SK-N-MC (cell line): ENCODE data around the gene ITSN2.

ENCODE experiments used
- DNase-seq: peaks from one replicate; pipeline ENCODE4 v3.0.0-alpha.2; 2011; ENCODE audit warnings: low read depth, low spot score
- H3K27ac ChIP-seq: fragments of 200-600 bp; sonication (generic); 2 replicates; pipeline ENCODE4 v1.5.1; 2016; ENCODE audit warnings: mixed run types
- H3K36me3 ChIP-seq: fragments of 200-600 bp; sonication (generic); 2 replicates; pipeline ENCODE4 v1.6.1; 2017; ENCODE audit warnings: antibody characterized with exemption, low read length, mixed read lengths; ENCODE audit not compliant: insufficient read depth
- H3K4me3 ChIP-seq: fragments of 200-600 bp; sonication (generic); 2 replicates; pipeline ENCODE4 v1.5.1; 2016
- H3K9ac ChIP-seq: fragments of 200-600 bp; sonication (generic); 2 replicates; pipeline ENCODE4 v1.8.0; 2017; ENCODE audit warnings: mixed run types, mixed read lengths; ENCODE audit not compliant: insufficient read length
- H3K9me3 ChIP-seq: fragments of 200-600 bp; sonication (generic); 2 replicates; pipeline ENCODE4 v1.6.1; 2017; ENCODE audit warnings: low read depth, mild to moderate bottlenecking, antibody characterized with exemption, low read length, moderate library complexity, mixed read lengths
- EZH2 ChIP-seq: fragments of 200-600 bp; sonication (generic); IDR thresholded peaks from one replicate; pipeline ENCODE4 v1.6.1; 2017; ENCODE audit warnings: antibody characterized with exemption
- FOXP2 ChIP-seq: optimal IDR thresholded peaks from 2 replicates; pipeline ENCODE3; 2011; ENCODE audit warnings: mild to moderate bottlenecking, moderate library complexity; ENCODE audit not compliant: insufficient read depth; ENCODE audit errors: extremely low read length, control extremely low read depth
- POLR2AphosphoS5 ChIP-seq: IDR thresholded peaks from 2 replicates; pipeline ENCODE4 v1.6.1; 2012; ENCODE audit warnings: mild to moderate bottlenecking, low read depth, low read length, borderline replicate concordance

ITSN2 gene

DNA sequence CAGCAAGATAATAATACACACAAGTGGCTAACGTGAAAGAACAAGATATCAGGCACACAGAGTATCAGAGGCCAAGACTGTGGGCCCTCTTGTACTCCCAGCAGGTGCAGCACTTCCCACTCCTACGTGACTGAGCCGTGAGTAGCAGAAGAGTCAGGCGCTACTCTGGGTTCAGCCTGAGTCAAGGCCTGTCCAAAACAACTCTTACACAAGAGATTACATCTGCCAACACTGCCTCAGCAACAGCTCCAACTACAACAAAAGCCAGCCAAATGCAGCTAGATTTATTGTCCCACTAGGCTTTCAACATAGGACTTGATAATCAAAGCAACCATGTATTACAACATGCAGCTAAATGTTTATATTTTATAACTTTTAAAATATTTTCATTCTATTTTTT lies 56.2 kb downstream of the ITSN2 start:
- TF ChIP-seq FOXP2: no peak
- TF ChIP-seq EZH2: no peak
- TF ChIP-seq POLR2AphosphoS5: no peak
- no peak for DNase-seq
- Histone ChIP-seq H3K9ac (no peak overlapping the region), H3K9me3 (no peaks in the 10 kb centered on the region), H3K36me3 (peaks cover 18% of the 10 kb centered on the region), H3K27ac (no peak overlapping the region), H3K4me3 (no peak overlapping the region)

DNA sequence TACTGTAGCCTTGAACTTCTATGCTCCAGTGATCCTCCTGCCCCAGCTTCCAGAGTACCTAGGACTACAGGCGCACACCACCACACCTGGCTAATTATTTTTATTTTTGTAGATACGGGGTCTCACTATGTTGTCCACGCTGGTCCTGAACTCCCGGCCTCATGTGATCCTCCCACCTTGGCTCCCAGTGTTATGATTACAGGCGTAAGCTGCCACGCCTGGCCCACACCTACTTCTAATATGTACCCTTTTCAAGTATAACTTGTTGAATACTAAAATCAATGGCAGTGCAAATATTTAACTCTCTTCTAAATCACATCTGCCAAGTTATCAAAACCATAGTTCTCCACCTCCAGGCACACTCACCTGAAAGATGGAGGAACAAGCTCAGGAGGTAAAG lies 58.7 kb downstream of the ITSN2 start:
- H3K36me3 ChIP-seq: peaks cover 17% of the 10 kb centered on the region
- TF ChIP-seq FOXP2: no peak
- TF ChIP-seq POLR2AphosphoS5: no peak
- TF ChIP-seq EZH2: no peak
- H3K27ac ChIP-seq: no peak overlapping the region
- H3K4me3 ChIP-seq: no peak overlapping the region
- no peak for DNase-seq
- H3K9ac ChIP-seq: no peak overlapping the region
- no peaks in the 10 kb centered on the region for H3K9me3 ChIP-seq

DNA sequence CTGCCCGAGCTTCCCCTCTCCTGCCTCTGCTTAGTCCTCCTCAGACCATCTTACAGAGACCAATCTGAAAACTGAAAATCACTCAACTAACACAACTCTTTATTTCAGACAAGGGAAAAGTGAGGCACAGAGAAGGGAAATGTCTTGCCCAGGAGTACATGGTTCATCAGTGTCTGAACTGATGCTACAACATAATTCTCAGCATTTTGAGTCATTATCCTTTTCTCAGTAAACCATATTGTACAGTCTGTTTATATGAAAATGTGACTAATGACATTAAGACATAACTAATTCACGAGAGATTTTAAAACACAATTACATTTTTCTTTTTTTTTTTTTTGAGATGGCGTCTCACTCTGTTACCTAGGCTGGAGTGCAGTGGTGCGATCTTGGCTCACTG lies 62.7 kb downstream of the ITSN2 start:
- Histone ChIP-seq H3K36me3 (peaks cover 22% of the 10 kb centered on the region), H3K4me3 (no peak overlapping the region), H3K27ac (no peak overlapping the region), H3K9me3 (no peaks in the 10 kb centered on the region), H3K9ac (no peak overlapping the region)
- no peak for TF ChIP-seq EZH2
- TF ChIP-seq POLR2AphosphoS5: no peak
- TF ChIP-seq FOXP2: no peak
- DNase-seq: no peak

DNA sequence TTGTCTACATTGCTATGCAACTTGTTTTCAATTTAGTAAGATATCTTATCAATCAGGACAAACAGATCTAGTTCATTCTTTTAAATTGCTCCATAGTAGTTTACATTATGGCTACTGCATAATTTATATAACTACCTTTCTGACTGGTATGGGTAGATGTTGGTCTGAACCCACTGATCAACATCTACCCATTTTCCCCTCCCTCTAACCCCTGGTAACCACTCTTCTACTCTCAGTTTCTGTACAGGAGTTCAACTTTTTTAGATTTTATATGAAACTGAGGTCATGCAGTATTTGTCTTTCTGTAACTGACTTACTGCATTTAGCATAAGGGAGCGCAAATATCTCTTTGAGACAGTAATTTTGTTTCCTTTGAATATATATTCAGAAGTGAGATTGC lies 73.2 kb downstream of the ITSN2 start:
- H3K9ac ChIP-seq: no peak overlapping the region
- H3K27ac ChIP-seq: no peak overlapping the region
- no peaks in the 10 kb centered on the region for H3K9me3 ChIP-seq
- no peak for TF ChIP-seq FOXP2
- no peak for TF ChIP-seq POLR2AphosphoS5
- no peak for TF ChIP-seq EZH2
- no peak for DNase-seq
- peaks cover 3% of the 10 kb centered on the region; the same call in 1 of the 2 replicates for H3K36me3 ChIP-seq
- no peak overlapping the region for H3K4me3 ChIP-seq

DNA sequence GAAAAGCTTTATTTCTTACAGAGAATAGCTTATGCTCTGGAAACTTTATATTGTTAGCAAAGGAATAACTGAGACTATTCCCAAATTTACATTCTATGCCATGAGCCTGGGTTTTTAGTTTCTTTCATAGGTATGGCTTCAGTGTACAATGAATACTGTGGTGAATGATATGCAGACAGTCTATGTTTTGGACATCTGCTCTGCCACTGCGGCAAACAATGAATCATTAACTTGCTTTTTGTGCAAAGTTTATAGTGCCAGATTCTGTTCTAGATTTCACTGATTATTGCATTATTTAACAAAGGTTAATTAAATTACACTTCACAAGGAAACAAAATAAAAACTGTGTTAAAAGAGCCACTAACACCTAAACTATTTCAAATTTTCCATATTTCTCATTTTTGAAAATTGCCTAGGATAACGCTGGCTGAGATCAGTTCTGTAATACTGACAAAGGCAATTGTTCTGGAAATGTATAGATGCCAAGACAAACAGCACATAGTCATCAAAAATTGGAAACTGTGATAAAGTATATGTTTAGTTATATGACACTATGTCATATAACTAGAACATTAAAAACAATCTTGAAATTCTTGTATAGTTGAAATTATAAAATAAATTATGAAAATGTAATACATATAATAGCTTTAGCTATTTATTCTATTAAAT lies 74.7 kb downstream of the ITSN2 start:
- TF ChIP-seq EZH2 (no peak), FOXP2 (no peak), POLR2AphosphoS5 (no peak)
- H3K27ac ChIP-seq: no peak overlapping the region
- DNase-seq: no peak
- H3K9me3 ChIP-seq: no peaks in the 10 kb centered on the region
- peaks cover 3% of the 10 kb centered on the region; the same call in 1 of the 2 replicates for H3K36me3 ChIP-seq
- no peak overlapping the region for H3K4me3 ChIP-seq
- no peak overlapping the region for H3K9ac ChIP-seq

DNA sequence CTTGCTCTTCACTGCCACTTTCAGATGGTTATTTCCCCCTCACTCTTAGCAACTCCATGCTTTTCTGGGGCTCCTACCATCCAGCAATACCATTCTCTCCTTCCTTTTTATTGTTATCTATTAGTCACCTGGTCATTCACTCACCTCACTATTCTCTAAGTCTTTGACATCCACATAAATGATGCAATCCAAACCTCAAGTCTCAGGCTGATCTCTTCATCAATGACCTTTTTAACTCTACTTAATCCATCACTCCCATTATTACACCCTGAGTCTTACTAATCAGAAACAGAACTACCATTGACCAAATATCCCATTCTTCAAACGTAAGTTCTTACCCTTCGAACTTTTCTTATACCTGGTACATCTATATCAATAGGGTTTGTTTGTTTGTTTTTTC lies 79.7 kb downstream of the ITSN2 start:
- Histone ChIP-seq H3K27ac (no peak overlapping the region), H3K36me3 (no peaks in the 10 kb centered on the region), H3K4me3 (no peak overlapping the region), H3K9ac (no peak overlapping the region), H3K9me3 (no peaks in the 10 kb centered on the region)
- TF ChIP-seq POLR2AphosphoS5 (no peak), FOXP2 (no peak), EZH2 (no peak)
- no peak for DNase-seq

DNA sequence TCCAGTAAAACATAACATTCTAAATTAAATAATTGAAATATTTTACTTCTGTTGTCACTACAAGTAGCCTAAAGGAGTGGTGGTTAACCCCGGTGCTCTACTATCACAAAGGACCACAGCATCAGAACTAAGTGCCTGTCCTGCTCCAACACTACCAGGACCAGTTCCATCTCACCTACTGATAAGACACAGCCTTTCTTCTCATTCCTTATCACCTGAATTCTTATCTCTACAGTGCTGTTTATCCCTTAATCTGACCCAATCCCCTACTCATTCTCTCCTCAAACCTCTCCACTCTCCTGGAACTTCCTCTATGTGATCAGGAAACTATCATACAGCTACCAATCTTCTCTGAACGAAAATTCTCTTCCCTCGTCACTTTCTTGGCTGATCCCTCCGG lies 80.2 kb downstream of the ITSN2 start:
- Histone ChIP-seq H3K9me3 (no peaks in the 10 kb centered on the region), H3K36me3 (no peaks in the 10 kb centered on the region), H3K4me3 (no peak overlapping the region), H3K27ac (no peak overlapping the region), H3K9ac (no peak overlapping the region)
- TF ChIP-seq POLR2AphosphoS5 (no peak), FOXP2 (no peak), EZH2 (no peak)
- DNase-seq: no peak

DNA sequence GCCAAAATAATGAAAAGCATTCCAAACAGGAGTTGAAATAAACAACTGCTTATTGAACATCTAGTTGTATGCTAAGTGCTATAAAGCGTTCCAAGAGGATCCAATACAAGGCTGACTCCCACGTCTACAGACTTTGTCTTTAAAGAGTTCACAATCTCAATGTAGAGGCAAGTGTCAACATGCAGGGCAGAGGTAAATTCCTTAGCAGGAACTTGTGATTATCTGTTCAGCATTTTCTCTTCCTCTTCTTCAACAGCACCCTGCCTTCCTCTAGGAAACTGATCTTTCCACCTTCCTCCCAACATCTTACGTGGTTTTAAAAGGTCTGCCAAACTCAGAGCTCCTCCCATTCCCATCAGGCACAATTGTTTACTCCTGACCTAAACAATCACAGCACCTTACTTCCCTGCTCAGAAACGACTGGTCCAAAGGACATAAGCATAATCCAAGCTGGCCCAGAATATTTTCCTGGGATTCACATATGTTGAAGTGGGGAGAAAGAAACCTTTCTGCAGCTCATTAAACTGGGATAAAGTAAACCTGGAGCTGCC lies 83.9 kb downstream of the ITSN2 start:
- H3K9ac ChIP-seq: no peak overlapping the region
- DNase-seq: no peak
- TF ChIP-seq FOXP2 (no peak), POLR2AphosphoS5 (no peak), EZH2 (no peak)

DNA sequence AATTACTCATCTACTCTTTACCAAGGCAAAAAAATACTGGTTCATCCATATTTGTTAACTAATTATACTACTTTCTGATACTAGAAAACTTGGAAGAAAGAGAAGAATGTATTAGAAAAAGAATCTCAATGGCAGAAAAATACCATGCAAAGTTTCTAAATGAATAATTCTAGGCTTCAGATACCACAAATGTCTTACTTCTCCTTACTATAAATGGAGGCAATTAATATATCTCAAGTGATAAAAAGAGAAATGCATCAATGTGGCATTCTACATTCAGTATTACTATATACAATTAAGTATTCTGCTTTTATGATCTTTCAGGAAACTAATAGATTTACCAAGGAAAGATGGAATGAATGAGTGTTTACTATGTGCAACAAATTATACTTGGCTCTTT lies 85.5 kb downstream of the ITSN2 start:
- no peak for TF ChIP-seq POLR2AphosphoS5
- no peak for DNase-seq
- Histone ChIP-seq H3K27ac (no peak overlapping the region), H3K9me3 (no peaks in the 10 kb centered on the region), H3K9ac (no peak overlapping the region), H3K36me3 (no peaks in the 10 kb centered on the region), H3K4me3 (no peak overlapping the region)

More for the DNA sequence above, 83.9 kb downstream of the ITSN2 start:
- Histone ChIP-seq H3K36me3 (no peaks in the 10 kb centered on the region), H3K4me3 (no peak overlapping the region), H3K27ac (no peak overlapping the region), H3K9me3 (no peaks in the 10 kb centered on the region)
